ENCODE measurements around the gene PCSK9. TPM values are rescaled to one million over a fixed set of nuclear protein-coding genes. Genes with fewer than 3 reads are reported as not detected.

Gene PCSK9
- total RNA-seq, 1 experiment from 2014 or later = 38.9 TPM

DNA sequence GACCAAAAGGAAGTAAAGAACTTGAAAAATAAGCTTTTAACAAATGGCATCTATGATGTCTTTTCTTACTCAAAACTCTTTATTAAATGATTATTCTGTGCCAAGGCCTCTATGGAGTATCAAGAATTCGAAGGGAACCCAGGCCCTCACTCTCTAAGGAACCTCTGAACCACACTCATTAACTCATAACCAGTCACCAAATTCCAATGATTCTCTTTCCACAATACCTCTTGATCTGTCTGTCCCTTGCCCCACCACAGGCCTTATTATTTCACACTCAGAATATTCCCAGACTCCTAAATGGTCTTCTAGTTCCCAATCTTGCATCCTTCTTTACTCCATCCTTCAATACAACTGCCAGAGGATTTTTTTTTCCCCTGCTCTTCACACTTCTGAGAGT is 37.0 kb downstream of the PCSK9 start:
- H3K27me3 ChIP-seq (replicated peaks; ENCODE audit: insufficient read depth, low read depth, low read length, poor library complexity) = no peaks in the 10 kb centered on the region
- CTCF ChIA-PET = no interaction called here
- H3K9me3 ChIP-seq (ENCODE audit: low read depth, low read length, poor library complexity, severe bottlenecking) = no peaks in the 10 kb centered on the region
- DNase-seq (ENCODE audit: low spot score) = no peak
- intact Hi-C loops (cut with micrococcal nuclease; ENCODE audit: unreplicated experiment) = no loop called here
- no peak overlapping the region for H3K4me3 ChIP-seq (ENCODE audit: low read depth, low read length, poor library complexity, severe bottlenecking)
- no peak overlapping the region for H3K27ac ChIP-seq (ENCODE audit: low read depth, low read length, poor library complexity, severe bottlenecking)
- H3K4me1 ChIP-seq (ENCODE audit: insufficient read depth, low read length, poor library complexity, severe bottlenecking) = no peaks in the 10 kb centered on the region
- TF ChIP-seq, protein P1, sequence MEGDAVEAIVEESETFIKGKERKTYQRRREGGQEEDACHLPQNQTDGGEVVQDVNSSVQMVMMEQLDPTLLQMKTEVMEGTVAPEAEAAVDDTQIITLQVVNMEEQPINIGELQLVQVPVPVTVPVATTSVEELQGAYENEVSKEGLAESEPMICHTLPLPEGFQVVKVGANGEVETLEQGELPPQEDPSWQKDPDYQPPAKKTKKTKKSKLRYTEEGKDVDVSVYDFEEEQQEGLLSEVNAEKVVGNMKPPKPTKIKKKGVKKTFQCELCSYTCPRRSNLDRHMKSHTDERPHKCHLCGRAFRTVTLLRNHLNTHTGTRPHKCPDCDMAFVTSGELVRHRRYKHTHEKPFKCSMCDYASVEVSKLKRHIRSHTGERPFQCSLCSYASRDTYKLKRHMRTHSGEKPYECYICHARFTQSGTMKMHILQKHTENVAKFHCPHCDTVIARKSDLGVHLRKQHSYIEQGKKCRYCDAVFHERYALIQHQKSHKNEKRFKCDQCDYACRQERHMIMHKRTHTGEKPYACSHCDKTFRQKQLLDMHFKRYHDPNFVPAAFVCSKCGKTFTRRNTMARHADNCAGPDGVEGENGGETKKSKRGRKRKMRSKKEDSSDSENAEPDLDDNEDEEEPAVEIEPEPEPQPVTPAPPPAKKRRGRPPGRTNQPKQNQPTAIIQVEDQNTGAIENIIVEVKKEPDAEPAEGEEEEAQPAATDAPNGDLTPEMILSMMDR (conservative IDR thresholded peaks at IDR 0.05; ENCODE audit: low read depth, low read length) = no peak
- no peak for TF ChIP-seq EZH2 (IDR thresholded peaks at IDR 0.05; ENCODE audit: borderline replicate concordance, low read depth, low read length, poor library complexity, severe bottlenecking)
- no TSS peak for BruUV-seq (replicated peaks)
- H3K36me3 ChIP-seq (ENCODE audit: insufficient read depth, low read length, poor library complexity, severe bottlenecking) = peaks cover 94% of the 10 kb centered on the region
- POLR2A ChIA-PET (ENCODE audit: low non-redundant PET) = interaction anchor here (0.6 kb wide), 1 partner anchor 15 kb away, joined by 3 read pairs; no protein-coding TSS in a partner anchor

DNA sequence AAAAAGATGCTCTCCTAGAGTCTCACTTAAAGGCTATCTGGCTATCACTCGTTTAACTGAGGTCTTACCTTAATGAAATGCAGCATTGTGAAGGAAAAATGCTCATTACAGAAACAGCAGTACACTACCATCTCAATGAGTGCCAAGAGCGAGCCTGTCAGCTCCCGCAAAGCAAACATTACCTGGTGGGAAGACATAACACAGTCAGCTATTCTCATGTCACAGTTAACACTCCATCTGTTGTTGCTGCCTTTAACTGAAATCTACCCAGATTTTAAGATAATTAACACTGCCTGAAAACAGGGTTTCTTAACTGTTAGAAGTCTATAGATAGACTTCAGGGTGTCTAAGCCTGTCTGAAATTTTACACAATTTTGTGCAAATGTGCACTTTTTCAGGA is 39.1 kb downstream of the PCSK9 start:
- intact Hi-C loops (cut with micrococcal nuclease; ENCODE audit: unreplicated experiment) = no loop called here
- no TSS peak for BruUV-seq (replicated peaks)
- ChIA-PET POLR2A (ENCODE audit: low non-redundant PET) (no interaction called here), CTCF (no interaction called here)
- peaks cover 6% of the 10 kb centered on the region for H3K4me1 ChIP-seq (ENCODE audit: insufficient read depth, low read length, poor library complexity, severe bottlenecking)
- peaks cover 90% of the 10 kb centered on the region for H3K36me3 ChIP-seq (ENCODE audit: insufficient read depth, low read length, poor library complexity, severe bottlenecking)
- H3K27me3 ChIP-seq (replicated peaks; ENCODE audit: insufficient read depth, low read depth, low read length, poor library complexity) = no peaks in the 10 kb centered on the region
- DNase-seq (ENCODE audit: low spot score) = no peak
- H3K4me3 ChIP-seq (ENCODE audit: low read depth, low read length, poor library complexity, severe bottlenecking) = no peak overlapping the region
- H3K27ac ChIP-seq (ENCODE audit: low read depth, low read length, poor library complexity, severe bottlenecking) = no peak overlapping the region
- TF ChIP-seq, protein P1 (conservative IDR thresholded peaks at IDR 0.05; ENCODE audit: low read depth, low read length) = no peak
- TF ChIP-seq EZH2 (IDR thresholded peaks at IDR 0.05; ENCODE audit: borderline replicate concordance, low read depth, low read length, poor library complexity, severe bottlenecking) = no peak
- H3K9me3 ChIP-seq (ENCODE audit: low read depth, low read length, poor library complexity, severe bottlenecking) = no peaks in the 10 kb centered on the region

DNA sequence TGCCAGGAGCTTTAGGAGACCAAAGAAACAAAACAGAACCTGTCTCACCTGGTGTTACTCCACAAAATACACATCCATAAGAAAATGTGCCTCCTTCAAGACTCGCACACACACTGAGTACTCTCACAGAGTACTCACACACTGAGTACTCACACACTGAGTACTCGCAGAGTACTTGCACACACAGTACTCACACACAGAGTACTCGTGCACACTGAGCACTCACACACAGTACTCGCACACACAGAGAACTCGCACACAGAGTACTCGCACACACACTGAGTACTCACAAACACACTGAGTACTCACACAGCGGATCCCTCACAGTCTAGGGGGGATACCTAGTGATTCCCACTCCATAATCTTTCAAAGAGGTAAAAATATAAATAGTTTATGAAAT is 40.3 kb downstream of the PCSK9 start:
- Histone ChIP-seq H3K4me1 (ENCODE audit: insufficient read depth, low read length, poor library complexity, severe bottlenecking) (peaks cover 6% of the 10 kb centered on the region), H3K4me3 (ENCODE audit: low read depth, low read length, poor library complexity, severe bottlenecking) (no peak overlapping the region), H3K27ac (ENCODE audit: low read depth, low read length, poor library complexity, severe bottlenecking) (no peak overlapping the region), H3K27me3 (replicated peaks; ENCODE audit: insufficient read depth, low read depth, low read length, poor library complexity) (no peaks in the 10 kb centered on the region), H3K9me3 (ENCODE audit: low read depth, low read length, poor library complexity, severe bottlenecking) (no peaks in the 10 kb centered on the region), H3K36me3 (ENCODE audit: insufficient read depth, low read length, poor library complexity, severe bottlenecking) (peaks cover 81% of the 10 kb centered on the region)
- no peak for TF ChIP-seq EZH2 (IDR thresholded peaks at IDR 0.05; ENCODE audit: borderline replicate concordance, low read depth, low read length, poor library complexity, severe bottlenecking)
- TF ChIP-seq, protein P1 (conservative IDR thresholded peaks at IDR 0.05; ENCODE audit: low read depth, low read length) = no peak
- intact Hi-C loops (cut with micrococcal nuclease; ENCODE audit: unreplicated experiment) = no loop called here
- no TSS peak for BruUV-seq (replicated peaks)
- no peak for DNase-seq (ENCODE audit: low spot score)
- ChIA-PET CTCF (interaction anchor here (0.7 kb wide), 1 partner anchor 8 kb away, joined by 4 read pairs; no protein-coding TSS in a partner anchor), POLR2A (ENCODE audit: low non-redundant PET) (interaction anchor here (0.7 kb wide), 1 partner anchor 47 kb away, joined by 4 read pairs; no protein-coding TSS in a partner anchor)

All from A673 (cell line).